Fibroblast of the aortic adventitia (primary cell): ENCODE data around the gene CDC27. TPM values are rescaled to one million over a fixed set of nuclear protein-coding genes. Genes with fewer than 3 reads are reported as not detected.
"Not testable (repeated sequence)": the region's sequence is repeated elsewhere in the genome, so short reads cannot be mapped to it uniquely, and the experiment has no call there.

Experiments used
- DNase-seq: peaks from one replicate; pipeline ENCODE4 v3.0.0-alpha.2; 2010; ENCODE audit warnings: low read depth
- H3K4me3 ChIP-seq: 2 replicates; pipeline ENCODE4 v1.5.1; 2011; ENCODE audit warnings: low read depth, mild to moderate bottlenecking, control low read depth, low read length, moderate library complexity
- total RNA-seq: library from RNA; depleted of rRNA; stranded (reverse); fragments of >200 nt; gene quantifications from 2 replicates; pipeline ENCODE4 v1.2.3, GENCODE V29; 2012; ENCODE audit warnings: low replicate concordance
- TF ChIP-seq, protein P1 (sequence below): IDR thresholded peaks from 2 replicates; pipeline ENCODE4 v1.5.1; 2011; ENCODE audit warnings: mild to moderate bottlenecking, low read length, control low read depth, inconsistent platforms; ENCODE audit not compliant: insufficient read depth

The CDC27 gene
- total RNA-seq, 1 donor = 128 TPM

DNA sequence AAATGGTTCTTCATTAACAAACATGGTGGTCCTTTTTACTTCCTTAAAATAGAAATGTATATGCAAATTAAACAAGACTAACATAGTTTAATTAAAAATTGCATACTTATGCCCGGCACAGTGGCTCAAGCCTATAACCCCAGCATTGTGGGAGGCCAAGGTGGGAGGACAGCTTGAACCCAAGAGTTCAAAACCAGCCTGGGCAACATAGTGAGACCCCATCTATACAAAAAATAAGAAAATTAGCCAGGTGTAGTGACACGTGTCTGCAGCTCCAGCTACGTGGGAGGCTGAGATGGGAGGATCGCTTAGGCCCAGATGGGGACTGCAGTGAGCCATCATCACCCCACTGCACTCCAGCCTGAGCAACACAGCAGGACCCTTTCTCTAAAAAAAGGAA is 18.4 kb downstream of the CDC27 start:
- no peak for DNase-seq
- TF ChIP-seq, protein P1, sequence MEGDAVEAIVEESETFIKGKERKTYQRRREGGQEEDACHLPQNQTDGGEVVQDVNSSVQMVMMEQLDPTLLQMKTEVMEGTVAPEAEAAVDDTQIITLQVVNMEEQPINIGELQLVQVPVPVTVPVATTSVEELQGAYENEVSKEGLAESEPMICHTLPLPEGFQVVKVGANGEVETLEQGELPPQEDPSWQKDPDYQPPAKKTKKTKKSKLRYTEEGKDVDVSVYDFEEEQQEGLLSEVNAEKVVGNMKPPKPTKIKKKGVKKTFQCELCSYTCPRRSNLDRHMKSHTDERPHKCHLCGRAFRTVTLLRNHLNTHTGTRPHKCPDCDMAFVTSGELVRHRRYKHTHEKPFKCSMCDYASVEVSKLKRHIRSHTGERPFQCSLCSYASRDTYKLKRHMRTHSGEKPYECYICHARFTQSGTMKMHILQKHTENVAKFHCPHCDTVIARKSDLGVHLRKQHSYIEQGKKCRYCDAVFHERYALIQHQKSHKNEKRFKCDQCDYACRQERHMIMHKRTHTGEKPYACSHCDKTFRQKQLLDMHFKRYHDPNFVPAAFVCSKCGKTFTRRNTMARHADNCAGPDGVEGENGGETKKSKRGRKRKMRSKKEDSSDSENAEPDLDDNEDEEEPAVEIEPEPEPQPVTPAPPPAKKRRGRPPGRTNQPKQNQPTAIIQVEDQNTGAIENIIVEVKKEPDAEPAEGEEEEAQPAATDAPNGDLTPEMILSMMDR = no peak
- H3K4me3 ChIP-seq = no peak overlapping the region

DNA sequence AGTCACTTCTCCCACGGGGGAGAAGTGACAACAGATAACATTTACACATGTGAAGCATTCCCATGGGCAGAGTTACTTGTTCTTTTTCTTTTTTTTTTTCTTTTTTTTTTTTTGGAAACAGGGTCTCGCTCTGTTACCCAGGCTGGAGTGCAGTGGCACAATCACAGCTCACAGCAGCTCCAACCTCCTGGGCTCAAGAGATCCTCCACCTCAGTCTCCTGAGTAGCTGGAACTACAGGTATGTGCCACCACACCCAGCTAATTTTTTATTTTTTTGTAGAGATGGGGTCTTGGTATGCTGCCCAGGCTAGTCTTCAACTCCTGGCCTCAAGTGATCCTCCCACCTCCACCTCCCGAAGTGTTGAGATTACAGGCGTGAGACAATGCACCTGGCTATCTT is 20.2 kb downstream of the CDC27 start:
- H3K4me3 ChIP-seq, DNase-seq: not testable (repeated sequence)

DNA sequence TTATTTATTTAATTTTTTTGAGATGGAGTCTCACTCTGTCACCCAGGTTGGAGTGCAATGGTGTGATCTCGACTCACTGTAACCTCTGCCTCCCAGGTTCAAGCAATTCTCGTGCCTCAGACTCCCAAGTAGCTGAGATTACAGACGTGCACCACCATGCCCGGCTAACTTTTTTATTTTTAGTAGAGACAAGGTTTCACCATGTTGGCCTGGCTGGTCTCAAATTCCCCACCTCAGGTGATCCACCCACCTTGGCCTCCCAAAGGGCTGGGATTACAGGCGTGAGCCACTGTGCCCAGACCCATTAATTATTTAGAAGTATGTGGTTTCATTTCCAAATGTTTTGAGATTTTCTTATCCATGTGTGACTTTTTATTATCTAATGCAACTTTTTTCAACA is 22.2 kb downstream of the CDC27 start:
- H3K4me3 ChIP-seq, DNase-seq: not testable (repeated sequence)

GRCh38 chr17:47165137-47165536 is 24.0 kb downstream of the CDC27 start:
- H3K4me3 ChIP-seq = no peak overlapping the region
- TF ChIP-seq, protein P1 = no peak
- DNase-seq = no peak

GRCh38 chr17:47164263-47164662 is 24.8 kb downstream of the CDC27 start:
- TF ChIP-seq, protein P1 = no peak
- DNase-seq = no peak
- H3K4me3 ChIP-seq = no peak overlapping the region

GRCh38 chr17:47162013-47162622 is 27.0 kb downstream of the CDC27 start:
- TF ChIP-seq, protein P1 = no peak
- no peak for DNase-seq
- H3K4me3 ChIP-seq = no peak overlapping the region

DNA sequence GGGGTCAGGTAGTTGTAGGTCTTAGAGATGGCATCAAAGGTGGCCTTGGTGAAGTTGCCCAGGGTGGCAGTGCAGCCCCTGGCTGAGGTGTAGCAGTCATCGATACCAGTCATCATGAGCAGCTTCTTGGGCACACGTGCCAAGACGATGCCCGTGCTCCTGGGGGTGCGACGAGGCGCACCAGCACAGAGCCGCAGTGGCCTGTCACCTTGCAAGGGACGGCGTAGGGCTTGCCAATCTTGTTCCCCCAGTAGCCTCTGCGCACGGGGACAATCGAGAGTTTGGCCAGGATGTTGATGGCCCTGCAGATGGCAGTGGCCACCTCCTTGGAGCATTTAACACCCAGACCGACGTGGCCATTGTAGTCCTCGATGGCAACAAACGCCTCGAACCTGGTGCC is 29.8 kb downstream of the CDC27 start:
- DNase-seq = no peak
- H3K4me3 ChIP-seq = no peak overlapping the region
- TF ChIP-seq, protein P1 = no peak

GRCh38 chr17:47145351-47145750 is 43.7 kb downstream of the CDC27 start:
- no peak overlapping the region for H3K4me3 ChIP-seq
- DNase-seq = no peak
- TF ChIP-seq, protein P1 = no peak
